HG02970 (cell line): ENCODE data around the gene STK38.
"Not testable (repeated sequence)": the region's sequence is repeated elsewhere in the genome, so short reads cannot be mapped to it uniquely, and the experiment has no call there.

Source experiments
- ATAC-seq: cut with Tn5 transposase; IDR thresholded peaks from one replicate; pipeline ENCODE4 v1.9.1; 2021; ENCODE audit warnings: mild to moderate bottlenecking, moderate library complexity, moderate number of reproducible peaks; ENCODE audit not compliant: unreplicated experiment, low FRiP score

STK38 gene

GRCh38 chr6:36492092-36492491 lies 55.2 kb downstream of the STK38 start:
- ATAC-seq = no peak

GRCh38 chr6:36491378-36491965 lies 55.8 kb downstream of the STK38 start:
- no peak for ATAC-seq

- no peak for ATAC-seq
Observed at GRCh38 chr6:36489426-36489825, 57.9 kb downstream of the STK38 start.

- no peak for ATAC-seq
Observed at GRCh38 chr6:36488221-36488620, 59.1 kb downstream of the STK38 start.

GRCh38 chr6:36487698-36488097 lies 59.6 kb downstream of the STK38 start:
- ATAC-seq = no peak

GRCh38 chr6:36484736-36485135 lies 62.5 kb downstream of the STK38 start:
- no peak for ATAC-seq

- not testable (repeated sequence) for ATAC-seq
Observed at GRCh38 chr6:36483326-36483725, 64.0 kb downstream of the STK38 start.

- ATAC-seq = no peak
Observed at GRCh38 chr6:36479256-36479655, 68.0 kb downstream of the STK38 start.

- no peak for ATAC-seq
Observed at GRCh38 chr6:36478051-36478526, 69.2 kb downstream of the STK38 start.

GRCh38 chr6:36469946-36470345 lies 77.3 kb downstream of the STK38 start:
- no peak for ATAC-seq

GRCh38 chr6:36469148-36469661 lies 78.1 kb downstream of the STK38 start:
- ATAC-seq = no peak

- no peak for ATAC-seq
Observed at GRCh38 chr6:36467625-36468024, 79.7 kb downstream of the STK38 start.

- ATAC-seq = no peak
Observed at GRCh38 chr6:36464233-36464632, 83.0 kb downstream of the STK38 start.

GRCh38 chr6:36463676-36464075 lies 83.6 kb downstream of the STK38 start:
- ATAC-seq = no peak

- ATAC-seq = no peak
Observed at GRCh38 chr6:36461646-36462045, 85.6 kb downstream of the STK38 start.

GRCh38 chr6:36460916-36461315 lies 86.4 kb downstream of the STK38 start:
- no peak for ATAC-seq

GRCh38 chr6:36459501-36459900 lies 87.8 kb downstream of the STK38 start:
- no peak for ATAC-seq

GRCh38 chr6:36455486-36456027 lies 91.7 kb downstream of the STK38 start:
- no peak for ATAC-seq

GRCh38 chr6:36452897-36453296 lies 94.4 kb downstream of the STK38 start:
- ATAC-seq = not testable (repeated sequence)

- not testable (repeated sequence) for ATAC-seq
Observed at GRCh38 chr6:36449173-36449572, 98.1 kb downstream of the STK38 start.

- ATAC-seq = no peak
Observed at GRCh38 chr6:36445621-36446020, 101.7 kb downstream of the STK38 start.

- no peak for ATAC-seq
Observed at GRCh38 chr6:36444470-36444869, 102.8 kb downstream of the STK38 start.
